GM12878 (cell line): Measurements from ENCODE around the gene ADAMTSL3. TPM values are rescaled to one million over a fixed set of nuclear protein-coding genes. Genes with fewer than 3 reads are reported as not detected.

Source experiments
- ATAC-seq: fragments of 200-7000 bp; cut with Tn5 transposase; 3 replicates; pipeline ENCODE4 v1.9.1; 2020; ENCODE audit warnings: mild to moderate bottlenecking, moderate library complexity
- BruUV-seq: library from RNA; stranded (reverse); fragments of 400-500 nt; replicated peaks from 2 replicates; lab custom pipeline; 2021; lab: Mats Ljungman, UMichigan
- CTCF ChIA-PET: fragments of 300-600 bp; sonication (Branson Sonifier 250); formaldehyde crosslinking; extraction: SDS; loops from one replicate; lab custom pipeline; 2021; ENCODE audit warnings: inconsistent platforms; lab: Yijun Ruan, JAX
- POLR2A ChIA-PET: fragments of 350-600 bp; formaldehyde crosslinking; extraction: SDS; loops from one replicate; lab custom pipeline; 2021; ENCODE audit warnings: inconsistent platforms; lab: Charles Lee
- RAD21 ChIA-PET: fragments of 300-600 bp; sonication (Branson Sonifier 250); formaldehyde crosslinking; loops from one replicate; lab custom pipeline; 2023; ENCODE audit warnings: antibody characterized with exemption; ENCODE audit not compliant: unreplicated experiment; lab: Charles Lee
- SMC1A ChIA-PET: fragments of 300-600 bp; sonication (Branson Sonifier 250); formaldehyde crosslinking; loops from one replicate; lab custom pipeline; 2023; ENCODE audit not compliant: unreplicated experiment, uncharacterized antibody; lab: Charles Lee
- DNase-seq: peaks from one replicate; pipeline ENCODE4 v3.0.0-alpha.2; 2011; ENCODE audit warnings: low read depth, low spot score
- FAIRE-seq: peaks from 3 replicates; lab custom pipeline; 2011; peaks lifted over from hg19 to GRCh38; lab: Jason Lieb, UNC
- H2AFZ ChIP-seq: 2 replicates; pipeline ENCODE4 v1.6.0; 2011; ENCODE audit warnings: low read depth, low read length, control low read depth; ENCODE audit not compliant: control insufficient read depth
- H3K27ac ChIP-seq: 2 replicates; pipeline ENCODE4 v1.5.1; 2011; ENCODE audit warnings: control low read depth; ENCODE audit not compliant: control insufficient read depth, insufficient read depth
- H3K27me3 ChIP-seq, 2 experiments: replicated peaks in 1 of 2; 2 replicates each; pipeline versions ENCODE4 v1.6.0 to v1.6.1; 2011; ENCODE audit warnings: low read length in 1 of 2; ENCODE audit not compliant: control insufficient read depth in 2 of 2, insufficient read depth in 2 of 2
- H3K36me3 ChIP-seq, 2 experiments: 2 replicates each; pipeline ENCODE4 v1.5.1; 2011; ENCODE audit warnings: low read length in 1 of 2; ENCODE audit not compliant: control insufficient read depth in 2 of 2, insufficient read depth in 2 of 2
- H3K4me1 ChIP-seq: 2 replicates; pipeline ENCODE4 v1.6.1; 2011; ENCODE audit warnings: mild to moderate bottlenecking, low read length, moderate library complexity, mixed read lengths; ENCODE audit not compliant: control insufficient read depth, insufficient read depth
- H3K4me2 ChIP-seq: 2 replicates; pipeline ENCODE4 v1.6.0; 2011; ENCODE audit warnings: control low read depth; ENCODE audit not compliant: control insufficient read depth, insufficient read depth
- H3K4me3 ChIP-seq: fragments of 200-600 bp; sonication (generic); 2 replicates; pipeline ENCODE4 v1.5.1; 2016
- H3K79me2 ChIP-seq: 2 replicates; pipeline ENCODE4 v1.6.0; 2011; ENCODE audit warnings: low read length; ENCODE audit not compliant: control insufficient read depth, insufficient read depth
- H3K9ac ChIP-seq: 2 replicates; pipeline ENCODE4 v1.8.0; 2011; ENCODE audit warnings: low read length, control low read depth, mixed read lengths; ENCODE audit not compliant: control insufficient read depth, insufficient read depth
- H3K9me3 ChIP-seq: replicated peaks from 3 replicates; pipeline ENCODE4 v1.5.1; 2011; ENCODE audit warnings: mild to moderate bottlenecking, low read length; ENCODE audit not compliant: control insufficient read depth, insufficient read depth
- H4K20me1 ChIP-seq: 2 replicates; pipeline ENCODE4 v1.6.0; 2011; ENCODE audit not compliant: control insufficient read depth, insufficient read depth
- GATAD2B ChIP-seq: fragments of 450-650 bp; conservative IDR thresholded peaks from 2 replicates; pipeline ENCODE4 v1.6.1; 2017; ENCODE audit warnings: low read depth, mild to moderate bottlenecking, moderate library complexity
- JUND ChIP-seq: IDR thresholded peaks from 2 replicates; pipeline ENCODE4 v1.6.1; 2012; ENCODE audit warnings: low read depth, mild to moderate bottlenecking, low read length, improper control_type of control experiment, moderate library complexity
- KAT2A ChIP-seq: conservative IDR thresholded peaks from 2 replicates; pipeline ENCODE4 v1.6.1; 2011; ENCODE audit warnings: low read depth, low read length; ENCODE audit not compliant: control insufficient read depth
- RB1 ChIP-seq: fragments of 450-650 bp; formaldehyde crosslinking; IDR thresholded peaks from 2 replicates; pipeline ENCODE4 v1.6.1; 2017; ENCODE audit warnings: mild to moderate bottlenecking, borderline replicate concordance
- SREBF1 ChIP-seq: IDR thresholded peaks from 2 replicates; pipeline ENCODE4 v1.6.1; 2012; ENCODE audit warnings: mild to moderate bottlenecking, low read length
- ZBED1 ChIP-seq: IDR thresholded peaks from 2 replicates; pipeline ENCODE4 v1.6.1; 2016; ENCODE audit warnings: borderline replicate concordance
- ZSCAN29 ChIP-seq: fragments of 450-650 bp; IDR thresholded peaks from 2 replicates; pipeline ENCODE4 v1.6.1; 2017; ENCODE audit warnings: mild to moderate bottlenecking, moderate library complexity
- whole genome bisulfite sequencing: methylation state at CpG from one replicate; pipeline ENCODE4 v1.1.6; 2016; ENCODE audit warnings: low lambda C conversion rate; ENCODE audit not compliant: insufficient replicate concordance, insufficient coverage; ENCODE audit errors: missing lambda C conversion rate; 5-methylcytosine and 5-hydroxymethylcytosine counted together
- in situ Hi-C: fragments of 300-500 bp; cut with MboI; formaldehyde crosslinking; loops from 9 replicates; pipeline ENCODE4 v1.14.3; 2018; ENCODE audit warnings: mixed read lengths
- intact Hi-C: fragments of 100-400 bp; cut with micrococcal nuclease; formaldehyde crosslinking; loops from one replicate; pipeline ENCODE4 v1.14.2; 2022; ENCODE audit not compliant: unreplicated experiment
- polyA plus RNA-seq, 11 experiments: library from polyadenylated mRNA; depleted of rRNA in 4 of 11; unstranded in 6 of 11; stranded (reverse) in 5 of 11; fragments of >200 nt; fragmentation: Nextera tagmentation in 4 of 11; fragmentation: Illumina TruSeq in 1 of 11; extraction: Ambion mirVana in 4 of 11; extraction: Trizol in 1 of 11; gene quantifications; 1 replicate in 1 of 11; 2 replicates in 10 of 11; pipeline versions ENCODE4 v1.2.1 to v1.2.3, GENCODE V29; 2011 to 2016; ENCODE audit warnings: inconsistent platforms in 2 of 11, missing spikeins in 2 of 11, low read depth in 1 of 11
- total RNA-seq, 4 experiments: library from RNA; depleted of rRNA in 3 of 4; stranded (reverse); fragments of >200 nt in 3 of 4; fragmentation: Illumina TruSeq in 1 of 4; extraction: Trizol in 1 of 4; gene quantifications; 2 replicates each; pipeline versions ENCODE4 v1.2.1 to v1.2.3, GENCODE V29; 2013 to 2021
- TF ChIP-seq, protein P1 (sequence below): fragments of 450-650 bp; IDR thresholded peaks from 2 replicates; pipeline ENCODE4 v1.6.1; 2017; ENCODE audit warnings: mild to moderate bottlenecking, moderate library complexity
- TF ChIP-seq, protein P2 (sequence below): fragments of 450-650 bp; IDR thresholded peaks from 2 replicates; pipeline ENCODE4 v1.6.1; 2014; ENCODE audit warnings: mild to moderate bottlenecking
- TF ChIP-seq, protein P3 (sequence below): fragments of 450-650 bp; IDR thresholded peaks from 2 replicates; pipeline ENCODE4 v1.6.1; 2017; ENCODE audit warnings: low read depth, mild to moderate bottlenecking, moderate library complexity
- TF ChIP-seq, protein P4 (sequence below): fragments of 450-650 bp; IDR thresholded peaks from 2 replicates; pipeline ENCODE4 v1.6.1; 2016; ENCODE audit warnings: mild to moderate bottlenecking, moderate library complexity, borderline replicate concordance

The ADAMTSL3 gene
- total and polyA plus RNA-seq, 10 of the 15 experiments (the other 5 are each of a cell fraction or from before 2014, with no cell fraction given) = 0.01 to 0.28 (median 0.13) TPM

DNA sequence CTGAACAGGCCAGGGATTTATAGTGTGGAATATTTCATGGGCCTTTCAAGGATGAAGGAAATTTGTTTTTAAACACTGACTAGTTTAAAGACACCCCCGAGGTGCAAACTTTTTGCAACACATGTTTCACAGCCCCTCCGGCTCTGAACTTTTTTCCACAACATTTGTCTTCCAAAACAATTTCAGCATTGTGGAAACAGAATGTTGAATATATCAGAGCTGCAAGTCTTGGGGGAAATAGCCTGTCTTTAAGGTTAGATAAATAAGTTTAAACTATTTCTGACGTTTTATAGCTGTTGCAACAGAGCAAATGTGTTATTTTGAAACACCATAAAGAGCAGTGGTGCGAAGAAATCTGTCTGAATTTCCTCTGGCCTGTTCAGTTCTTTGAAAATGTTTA is 352.5 kb downstream of the ADAMTSL3 start (continued):
- TF ChIP-seq, protein P1, sequence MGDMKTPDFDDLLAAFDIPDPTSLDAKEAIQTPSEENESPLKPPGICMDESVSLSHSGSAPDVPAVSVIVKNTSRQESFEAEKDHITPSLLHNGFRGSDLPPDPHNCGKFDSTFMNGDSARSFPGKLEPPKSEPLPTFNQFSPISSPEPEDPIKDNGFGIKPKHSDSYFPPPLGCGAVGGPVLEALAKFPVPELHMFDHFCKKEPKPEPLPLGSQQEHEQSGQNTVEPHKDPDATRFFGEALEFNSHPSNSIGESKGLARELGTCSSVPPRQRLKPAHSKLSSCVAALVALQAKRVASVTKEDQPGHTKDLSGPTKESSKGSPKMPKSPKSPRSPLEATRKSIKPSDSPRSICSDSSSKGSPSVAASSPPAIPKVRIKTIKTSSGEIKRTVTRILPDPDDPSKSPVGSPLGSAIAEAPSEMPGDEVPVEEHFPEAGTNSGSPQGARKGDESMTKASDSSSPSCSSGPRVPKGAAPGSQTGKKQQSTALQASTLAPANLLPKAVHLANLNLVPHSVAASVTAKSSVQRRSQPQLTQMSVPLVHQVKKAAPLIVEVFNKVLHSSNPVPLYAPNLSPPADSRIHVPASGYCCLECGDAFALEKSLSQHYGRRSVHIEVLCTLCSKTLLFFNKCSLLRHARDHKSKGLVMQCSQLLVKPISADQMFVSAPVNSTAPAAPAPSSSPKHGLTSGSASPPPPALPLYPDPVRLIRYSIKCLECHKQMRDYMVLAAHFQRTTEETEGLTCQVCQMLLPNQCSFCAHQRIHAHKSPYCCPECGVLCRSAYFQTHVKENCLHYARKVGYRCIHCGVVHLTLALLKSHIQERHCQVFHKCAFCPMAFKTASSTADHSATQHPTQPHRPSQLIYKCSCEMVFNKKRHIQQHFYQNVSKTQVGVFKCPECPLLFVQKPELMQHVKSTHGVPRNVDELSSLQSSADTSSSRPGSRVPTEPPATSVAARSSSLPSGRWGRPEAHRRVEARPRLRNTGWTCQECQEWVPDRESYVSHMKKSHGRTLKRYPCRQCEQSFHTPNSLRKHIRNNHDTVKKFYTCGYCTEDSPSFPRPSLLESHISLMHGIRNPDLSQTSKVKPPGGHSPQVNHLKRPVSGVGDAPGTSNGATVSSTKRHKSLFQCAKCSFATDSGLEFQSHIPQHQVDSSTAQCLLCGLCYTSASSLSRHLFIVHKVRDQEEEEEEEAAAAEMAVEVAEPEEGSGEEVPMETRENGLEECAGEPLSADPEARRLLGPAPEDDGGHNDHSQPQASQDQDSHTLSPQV = no peak
- TF ChIP-seq JUND (no peak), GATAD2B (no peak)
- TF ChIP-seq, protein P2, sequence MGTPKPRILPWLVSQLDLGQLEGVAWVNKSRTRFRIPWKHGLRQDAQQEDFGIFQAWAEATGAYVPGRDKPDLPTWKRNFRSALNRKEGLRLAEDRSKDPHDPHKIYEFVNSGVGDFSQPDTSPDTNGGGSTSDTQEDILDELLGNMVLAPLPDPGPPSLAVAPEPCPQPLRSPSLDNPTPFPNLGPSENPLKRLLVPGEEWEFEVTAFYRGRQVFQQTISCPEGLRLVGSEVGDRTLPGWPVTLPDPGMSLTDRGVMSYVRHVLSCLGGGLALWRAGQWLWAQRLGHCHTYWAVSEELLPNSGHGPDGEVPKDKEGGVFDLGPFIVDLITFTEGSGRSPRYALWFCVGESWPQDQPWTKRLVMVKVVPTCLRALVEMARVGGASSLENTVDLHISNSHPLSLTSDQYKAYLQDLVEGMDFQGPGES = no peak

DNA sequence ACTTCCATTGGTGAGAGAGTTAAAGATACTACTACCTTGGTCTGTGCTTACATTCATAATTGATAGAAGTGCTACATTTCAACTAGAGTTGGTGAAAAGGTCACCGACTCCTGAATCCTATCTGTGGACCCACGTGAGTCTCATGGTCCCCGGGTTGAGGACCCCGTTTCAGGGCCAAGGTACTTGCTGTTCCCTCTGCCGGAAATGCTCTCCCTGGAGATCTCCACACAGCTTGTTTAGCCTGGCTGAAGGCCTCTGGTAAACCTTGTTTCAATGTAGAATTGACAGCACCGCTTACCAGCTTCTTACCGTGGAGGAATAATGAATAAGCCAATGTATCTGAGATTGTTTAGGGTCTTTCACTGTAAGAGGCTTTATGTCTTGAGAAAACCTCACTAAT is 355.7 kb downstream of the ADAMTSL3 start:
- no peaks in the 10 kb centered on the region for H3K36me3 ChIP-seq
- no peaks in the 10 kb centered on the region for H3K27me3 ChIP-seq
- H3K4me3 ChIP-seq = no peak overlapping the region
- DNase-seq = no peak
- intact Hi-C loops (no loop called here), in situ Hi-C loops (no loop called here)
- no peak for ATAC-seq
- no peak overlapping the region for H2AFZ ChIP-seq
- no peaks in the 10 kb centered on the region for H3K79me2 ChIP-seq
- ChIA-PET POLR2A (no interaction called here), CTCF (interaction anchor here (1.7 kb wide), 1 partner anchor 25 kb away, joined by 6 read pairs; no protein-coding TSS in a partner anchor), SMC1A (interaction anchor here (1.3 kb wide), 1 partner anchor 12 kb away, joined by 3 read pairs; no protein-coding TSS in a partner anchor), RAD21 (no interaction called here)
- 36% methylated on average over 7 of the region's 7 CpGs for WGBS
- H3K4me2 ChIP-seq = no peak overlapping the region
- no peaks in the 10 kb centered on the region; the same call in 2 of the 3 replicates for H3K9me3 ChIP-seq
- no peak overlapping the region for H3K9ac ChIP-seq
- H4K20me1 ChIP-seq = no peaks in the 10 kb centered on the region
- no peak for FAIRE-seq
- no peaks in the 10 kb centered on the region for H3K4me1 ChIP-seq
- H3K27ac ChIP-seq = no peak overlapping the region
- BruUV-seq = no TSS peak
- TF ChIP-seq ZBED1 (no peak), SREBF1 (no peak), KAT2A (no peak), ZSCAN29 (no peak), RB1 (no peak)
- TF ChIP-seq, protein P3, sequence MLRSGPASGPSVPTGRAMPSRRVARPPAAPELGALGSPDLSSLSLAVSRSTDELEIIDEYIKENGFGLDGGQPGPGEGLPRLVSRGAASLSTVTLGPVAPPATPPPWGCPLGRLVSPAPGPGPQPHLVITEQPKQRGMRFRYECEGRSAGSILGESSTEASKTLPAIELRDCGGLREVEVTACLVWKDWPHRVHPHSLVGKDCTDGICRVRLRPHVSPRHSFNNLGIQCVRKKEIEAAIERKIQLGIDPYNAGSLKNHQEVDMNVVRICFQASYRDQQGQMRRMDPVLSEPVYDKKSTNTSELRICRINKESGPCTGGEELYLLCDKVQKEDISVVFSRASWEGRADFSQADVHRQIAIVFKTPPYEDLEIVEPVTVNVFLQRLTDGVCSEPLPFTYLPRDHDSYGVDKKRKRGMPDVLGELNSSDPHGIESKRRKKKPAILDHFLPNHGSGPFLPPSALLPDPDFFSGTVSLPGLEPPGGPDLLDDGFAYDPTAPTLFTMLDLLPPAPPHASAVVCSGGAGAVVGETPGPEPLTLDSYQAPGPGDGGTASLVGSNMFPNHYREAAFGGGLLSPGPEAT = no peak
- TF ChIP-seq, protein P4, sequence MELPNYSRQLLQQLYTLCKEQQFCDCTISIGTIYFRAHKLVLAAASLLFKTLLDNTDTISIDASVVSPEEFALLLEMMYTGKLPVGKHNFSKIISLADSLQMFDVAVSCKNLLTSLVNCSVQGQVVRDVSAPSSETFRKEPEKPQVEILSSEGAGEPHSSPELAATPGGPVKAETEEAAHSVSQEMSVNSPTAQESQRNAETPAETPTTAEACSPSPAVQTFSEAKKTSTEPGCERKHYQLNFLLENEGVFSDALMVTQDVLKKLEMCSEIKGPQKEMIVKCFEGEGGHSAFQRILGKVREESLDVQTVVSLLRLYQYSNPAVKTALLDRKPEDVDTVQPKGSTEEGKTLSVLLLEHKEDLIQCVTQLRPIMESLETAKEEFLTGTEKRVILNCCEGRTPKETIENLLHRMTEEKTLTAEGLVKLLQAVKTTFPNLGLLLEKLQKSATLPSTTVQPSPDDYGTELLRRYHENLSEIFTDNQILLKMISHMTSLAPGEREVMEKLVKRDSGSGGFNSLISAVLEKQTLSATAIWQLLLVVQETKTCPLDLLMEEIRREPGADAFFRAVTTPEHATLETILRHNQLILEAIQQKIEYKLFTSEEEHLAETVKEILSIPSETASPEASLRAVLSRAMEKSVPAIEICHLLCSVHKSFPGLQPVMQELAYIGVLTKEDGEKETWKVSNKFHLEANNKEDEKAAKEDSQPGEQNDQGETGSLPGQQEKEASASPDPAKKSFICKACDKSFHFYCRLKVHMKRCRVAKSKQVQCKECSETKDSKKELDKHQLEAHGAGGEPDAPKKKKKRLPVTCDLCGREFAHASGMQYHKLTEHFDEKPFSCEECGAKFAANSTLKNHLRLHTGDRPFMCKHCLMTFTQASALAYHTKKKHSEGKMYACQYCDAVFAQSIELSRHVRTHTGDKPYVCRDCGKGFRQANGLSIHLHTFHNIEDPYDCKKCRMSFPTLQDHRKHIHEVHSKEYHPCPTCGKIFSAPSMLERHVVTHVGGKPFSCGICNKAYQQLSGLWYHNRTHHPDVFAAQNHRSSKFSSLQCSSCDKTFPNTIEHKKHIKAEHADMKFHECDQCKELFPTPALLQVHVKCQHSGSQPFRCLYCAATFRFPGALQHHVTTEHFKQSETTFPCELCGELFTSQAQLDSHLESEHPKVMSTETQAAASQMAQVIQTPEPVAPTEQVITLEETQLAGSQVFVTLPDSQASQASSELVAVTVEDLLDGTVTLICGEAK = no peak
